HG02970 (cell line): ENCODE results near the gene CLTB.

Source experiments
- ATAC-seq: cut with Tn5 transposase; IDR thresholded peaks from one replicate; pipeline ENCODE4 v1.9.1; 2021; ENCODE audit warnings: mild to moderate bottlenecking, moderate library complexity, moderate number of reproducible peaks; ENCODE audit not compliant: unreplicated experiment, low FRiP score

Gene CLTB

GRCh38 chr5:176359658-176360057, 56.7 kb downstream of the CLTB start:
- ATAC-seq: no peak

GRCh38 chr5:176356179-176356566, 60.2 kb downstream of the CLTB start:
- no peak for ATAC-seq

- ATAC-seq: no peak
These were observed 60.8 kb downstream of the CLTB start for GRCh38 chr5:176355400-176356178.

- no peak for ATAC-seq
These were observed 62.8 kb downstream of the CLTB start for GRCh38 chr5:176353533-176353932.

GRCh38 chr5:176352116-176352878, 64.0 kb downstream of the CLTB start:
- no peak for ATAC-seq

- ATAC-seq: no peak
These were observed 65.9 kb downstream of the CLTB start for GRCh38 chr5:176350416-176350815.

GRCh38 chr5:176342766-176343458, 73.4 kb downstream of the CLTB start:
- no peak for ATAC-seq
